Testis (tissue), 2 donors: Measurements from ENCODE around the gene IGFBP3.

Source experiments
- POLR2A ChIP-seq: fragments of 450-650 bp; IDR thresholded peaks from one replicate; pipeline ENCODE4 v1.6.1; 2017; ENCODE audit warnings: antibody characterized with exemption, mild to moderate bottlenecking, moderate library complexity
- TF ChIP-seq, protein P1 (sequence below), 3 experiments: fragments of 450-650 bp in 2 of 3; fragments of 200-600 bp in 1 of 3; sonication (generic) in 1 of 3; IDR thresholded peaks; one replicate each; pipeline ENCODE4 v1.5.1; 2016 to 2019; ENCODE audit warnings: antibody characterized with exemption in 3 of 3, mild to moderate bottlenecking in 2 of 3, moderate library complexity in 1 of 3

DNA sequence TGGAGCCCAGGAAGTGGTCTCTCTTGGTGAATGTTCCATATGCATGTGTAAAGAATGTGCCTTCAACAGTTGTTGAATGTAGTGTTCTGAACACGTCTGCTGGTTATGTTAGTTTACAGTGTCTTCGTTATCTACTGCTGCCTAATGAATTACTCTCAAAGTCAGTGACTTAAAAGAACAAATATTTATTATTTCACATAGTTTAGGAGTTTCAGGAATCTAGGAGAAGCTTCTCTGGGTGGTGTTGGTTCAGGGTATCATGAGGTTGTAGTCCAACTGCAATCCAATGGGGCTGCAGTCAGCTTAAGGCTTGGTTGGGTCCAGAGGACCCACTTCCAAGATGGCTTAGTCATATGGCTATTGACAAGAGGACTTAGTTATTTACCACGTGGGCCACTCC is 36.6 kb upstream of the IGFBP3 start:
- TF ChIP-seq POLR2A: no peak
- TF ChIP-seq, protein P1, sequence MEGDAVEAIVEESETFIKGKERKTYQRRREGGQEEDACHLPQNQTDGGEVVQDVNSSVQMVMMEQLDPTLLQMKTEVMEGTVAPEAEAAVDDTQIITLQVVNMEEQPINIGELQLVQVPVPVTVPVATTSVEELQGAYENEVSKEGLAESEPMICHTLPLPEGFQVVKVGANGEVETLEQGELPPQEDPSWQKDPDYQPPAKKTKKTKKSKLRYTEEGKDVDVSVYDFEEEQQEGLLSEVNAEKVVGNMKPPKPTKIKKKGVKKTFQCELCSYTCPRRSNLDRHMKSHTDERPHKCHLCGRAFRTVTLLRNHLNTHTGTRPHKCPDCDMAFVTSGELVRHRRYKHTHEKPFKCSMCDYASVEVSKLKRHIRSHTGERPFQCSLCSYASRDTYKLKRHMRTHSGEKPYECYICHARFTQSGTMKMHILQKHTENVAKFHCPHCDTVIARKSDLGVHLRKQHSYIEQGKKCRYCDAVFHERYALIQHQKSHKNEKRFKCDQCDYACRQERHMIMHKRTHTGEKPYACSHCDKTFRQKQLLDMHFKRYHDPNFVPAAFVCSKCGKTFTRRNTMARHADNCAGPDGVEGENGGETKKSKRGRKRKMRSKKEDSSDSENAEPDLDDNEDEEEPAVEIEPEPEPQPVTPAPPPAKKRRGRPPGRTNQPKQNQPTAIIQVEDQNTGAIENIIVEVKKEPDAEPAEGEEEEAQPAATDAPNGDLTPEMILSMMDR (IDR thresholded peaks at IDR 0.05): no peak
